ENCODE measurements around the gene ZDHHC14.

The ZDHHC14 gene

GRCh38 chr6:157481189-157481864, 100.3 kb downstream of the ZDHHC14 start:
- no peak for TF ChIP-seq RAD21 (IDR thresholded peaks at IDR 0.05; ENCODE audit: low read depth)
- no peak for TF ChIP-seq TEAD4 (IDR thresholded peaks at IDR 0.05)
- TF ChIP-seq FOXM1 (IDR thresholded peaks at IDR 0.05; ENCODE audit: borderline replicate concordance, low read depth), result no peak
- no peak for TF ChIP-seq NFIC (IDR thresholded peaks at IDR 0.05)
- TF ChIP-seq MAX (IDR thresholded peaks at IDR 0.05), result no peak
- no peak for TF ChIP-seq ZBTB7A (IDR thresholded peaks at IDR 0.05; ENCODE audit: low read depth)
- TF ChIP-seq REST (IDR thresholded peaks at IDR 0.05; ENCODE audit: low read depth), result no peak
- TF ChIP-seq CREB1 (IDR thresholded peaks at IDR 0.05; ENCODE audit: low read depth), result no peak

- TF ChIP-seq TEAD4 (IDR thresholded peaks at IDR 0.05), result no peak
- no peak for TF ChIP-seq MAX (IDR thresholded peaks at IDR 0.05)
- no peak for TF ChIP-seq TCF12 (IDR thresholded peaks at IDR 0.05; ENCODE audit: low read depth)
- TF ChIP-seq YY1 (IDR thresholded peaks at IDR 0.05; ENCODE audit: low read depth), result no peak
- no peak for TF ChIP-seq REST (IDR thresholded peaks at IDR 0.05; ENCODE audit: low read depth)
- no peak for TF ChIP-seq CREB1 (IDR thresholded peaks at IDR 0.05; ENCODE audit: low read depth)
- TF ChIP-seq CEBPB (IDR thresholded peaks at IDR 0.05), result no peak
These were observed 100.9 kb downstream of the ZDHHC14 start for GRCh38 chr6:157481865-157482249.

- TF ChIP-seq EP300 (IDR thresholded peaks at IDR 0.05; ENCODE audit: borderline replicate concordance) (no peak), FOXM1 (IDR thresholded peaks at IDR 0.05; ENCODE audit: borderline replicate concordance, low read depth) (no peak), EGR1 (IDR thresholded peaks at IDR 0.05) (no peak), MAX (IDR thresholded peaks at IDR 0.05) (no peak), TAF1 (IDR thresholded peaks at IDR 0.05; ENCODE audit: low read depth) (no peak), CEBPB (IDR thresholded peaks at IDR 0.05) (no peak), USF1 (IDR thresholded peaks at IDR 0.05) (no peak), NFIC (IDR thresholded peaks at IDR 0.05) (no peak), YY1 (IDR thresholded peaks at IDR 0.05; ENCODE audit: low read depth) (no peak), ZBTB7A (IDR thresholded peaks at IDR 0.05; ENCODE audit: low read depth) (no peak), REST (IDR thresholded peaks at IDR 0.05; ENCODE audit: low read depth) (no peak), TEAD4 (IDR thresholded peaks at IDR 0.05) (no peak), TCF12 (IDR thresholded peaks at IDR 0.05; ENCODE audit: low read depth) (no peak), CREB1 (IDR thresholded peaks at IDR 0.05; ENCODE audit: low read depth) (no peak), RAD21 (IDR thresholded peaks at IDR 0.05; ENCODE audit: low read depth) (no peak)
These were observed 102.8 kb downstream of the ZDHHC14 start for GRCh38 chr6:157483770-157484169.

GRCh38 chr6:157484181-157484580, 103.2 kb downstream of the ZDHHC14 start:
- no peak for TF ChIP-seq EGR1 (IDR thresholded peaks at IDR 0.05)
- no peak for TF ChIP-seq CEBPB (IDR thresholded peaks at IDR 0.05)
- no peak for TF ChIP-seq FOXM1 (IDR thresholded peaks at IDR 0.05; ENCODE audit: borderline replicate concordance, low read depth)
- no peak for TF ChIP-seq MAX (IDR thresholded peaks at IDR 0.05)
- TF ChIP-seq ZBTB7A (IDR thresholded peaks at IDR 0.05; ENCODE audit: low read depth), result no peak
- TF ChIP-seq RAD21 (IDR thresholded peaks at IDR 0.05; ENCODE audit: low read depth), result no peak
- no peak for TF ChIP-seq TAF1 (IDR thresholded peaks at IDR 0.05; ENCODE audit: low read depth)
- TF ChIP-seq TCF12 (IDR thresholded peaks at IDR 0.05; ENCODE audit: low read depth), result no peak
